HG02610 (cell line): ENCODE measurements around the gene PSMD11.

ENCODE experiments used
- ATAC-seq: cut with Tn5 transposase; IDR thresholded peaks from one replicate; pipeline ENCODE4 v1.9.1; 2021; ENCODE audit warnings: mild to moderate bottlenecking, moderate library complexity; ENCODE audit not compliant: unreplicated experiment

The PSMD11 gene

DNA sequence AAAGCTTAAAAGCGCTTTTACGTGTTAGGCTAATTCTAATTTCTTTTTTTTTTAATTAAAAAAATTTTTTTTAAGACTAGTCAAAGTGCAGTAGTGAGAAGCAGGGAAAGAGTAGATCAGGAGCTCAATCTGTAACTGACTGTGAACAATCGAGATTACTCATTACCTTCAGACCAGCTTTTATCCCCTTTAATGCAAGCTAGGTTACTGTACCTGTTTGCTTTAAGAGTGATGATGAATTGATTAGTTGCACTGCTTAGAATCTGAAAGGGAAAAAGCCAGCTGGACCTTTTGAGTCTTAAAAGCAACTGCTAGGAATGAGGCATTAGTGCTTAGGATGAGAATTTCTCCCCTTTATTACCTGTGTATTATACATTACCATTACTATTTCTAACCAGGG lies 19.0 kb downstream of the PSMD11 start:
- no peak for ATAC-seq

DNA sequence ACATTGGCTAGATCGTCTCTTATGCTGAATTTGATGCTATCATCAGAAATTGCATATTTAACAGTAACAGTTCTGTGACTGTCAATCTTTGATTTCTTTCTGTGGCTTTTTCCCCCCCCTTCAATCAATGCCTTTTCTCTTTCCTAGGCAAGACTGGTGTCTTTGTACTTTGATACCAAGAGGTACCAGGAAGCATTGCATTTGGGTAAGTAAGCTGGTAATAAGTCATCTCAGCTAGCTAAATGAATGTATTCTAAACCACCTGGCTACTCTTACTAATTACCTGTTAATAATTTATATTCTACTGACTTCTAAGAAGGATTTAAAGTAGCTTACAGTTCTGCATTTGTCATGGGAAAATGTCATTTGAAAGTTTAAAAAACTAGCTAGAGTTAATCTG lies 20.1 kb downstream of the PSMD11 start:
- ATAC-seq = no peak

DNA sequence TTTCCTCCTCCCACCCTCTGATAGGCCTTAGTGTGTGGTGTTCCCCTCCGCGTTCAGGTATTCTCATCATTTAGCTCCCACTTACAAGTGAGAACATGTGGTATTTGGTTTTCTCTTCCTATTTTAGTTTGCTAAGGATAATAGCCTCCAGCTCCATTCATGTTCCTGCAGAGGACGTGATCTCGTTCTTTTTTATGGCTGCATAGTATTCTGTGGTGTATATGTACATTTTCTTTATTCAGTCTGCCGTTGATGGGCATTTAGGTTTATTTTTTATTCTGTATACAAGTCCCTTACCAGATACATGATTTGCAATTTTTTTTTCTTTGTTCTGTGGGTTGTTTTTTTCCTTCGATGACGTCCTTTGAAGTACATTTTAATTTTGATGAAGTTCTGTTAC lies 23.6 kb downstream of the PSMD11 start:
- ATAC-seq = no peak

DNA sequence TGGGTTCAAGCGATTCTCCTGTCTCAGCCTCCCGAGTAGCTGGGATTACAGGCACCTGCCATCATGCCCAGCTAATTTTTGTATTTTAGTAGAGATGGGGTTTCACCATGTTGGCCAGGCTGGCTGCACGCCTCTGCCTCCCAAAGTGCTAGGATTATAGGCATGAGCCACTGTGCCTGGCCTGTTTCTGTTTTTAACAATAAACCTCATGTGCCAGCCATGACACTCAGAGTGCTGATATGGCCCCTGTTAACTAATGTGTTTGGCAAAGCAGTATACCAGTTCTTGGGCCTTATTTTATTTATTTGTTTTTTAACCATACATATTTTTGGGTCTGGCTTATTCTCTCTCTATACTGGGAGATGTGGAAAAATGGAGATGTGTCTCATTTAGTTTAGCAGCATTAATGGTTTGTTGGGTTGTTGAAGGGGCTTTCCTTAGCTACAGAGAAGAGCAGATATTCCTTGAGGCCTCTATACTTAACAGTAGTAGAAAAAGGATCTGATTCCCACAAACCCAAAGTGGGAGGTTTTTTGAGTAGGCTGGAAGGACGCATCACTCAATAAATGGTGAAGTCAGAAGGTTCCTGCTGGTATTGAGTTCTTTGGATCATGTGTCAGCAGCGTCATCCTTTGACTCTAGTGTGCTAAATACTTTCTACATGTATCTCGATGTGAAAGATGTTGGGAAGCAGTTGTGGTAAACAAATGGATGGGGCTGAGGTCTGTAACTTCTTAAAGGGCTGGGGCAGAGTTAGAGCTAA lies 26.3 kb downstream of the PSMD11 start:
- ATAC-seq = no peak

DNA sequence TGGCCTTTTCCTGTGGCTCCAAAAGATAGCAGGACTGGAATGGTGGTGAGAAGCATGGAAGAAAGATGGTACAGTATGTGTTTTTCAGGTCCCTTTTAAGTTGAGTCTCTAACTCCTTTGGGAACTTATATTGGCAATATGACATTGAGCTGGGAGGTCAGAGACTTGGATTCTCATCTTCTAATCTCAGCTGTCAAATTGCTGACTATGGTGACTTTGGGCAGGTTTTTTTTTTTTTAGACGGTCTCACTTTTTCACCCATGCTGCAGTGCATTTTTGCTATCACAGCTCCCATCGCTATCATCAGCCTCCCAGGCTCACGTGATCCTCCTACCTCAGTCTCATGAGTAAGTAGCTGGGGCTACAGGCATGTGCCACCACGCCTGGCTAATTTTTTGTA lies 27.3 kb downstream of the PSMD11 start:
- ATAC-seq = no peak

DNA sequence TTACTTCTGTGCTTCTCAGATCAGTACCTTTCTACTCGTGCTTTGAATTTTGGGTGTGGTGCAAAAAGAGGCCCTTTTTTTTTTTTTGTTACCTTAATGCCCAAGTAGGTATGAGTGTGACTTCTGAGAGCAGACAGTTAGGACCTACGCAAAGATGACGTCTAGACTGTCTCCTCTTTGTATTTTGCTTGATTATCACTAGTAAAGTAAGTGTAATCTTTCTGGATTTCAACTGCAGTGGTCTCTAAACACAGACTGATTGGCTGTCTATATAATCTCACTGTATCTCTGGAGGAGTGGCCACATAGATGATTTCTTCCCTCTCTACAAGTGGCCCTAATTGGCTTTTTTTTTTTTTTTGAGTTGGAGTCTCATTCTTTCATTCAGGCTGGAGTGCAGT lies 30.9 kb downstream of the PSMD11 start:
- ATAC-seq = no peak

DNA sequence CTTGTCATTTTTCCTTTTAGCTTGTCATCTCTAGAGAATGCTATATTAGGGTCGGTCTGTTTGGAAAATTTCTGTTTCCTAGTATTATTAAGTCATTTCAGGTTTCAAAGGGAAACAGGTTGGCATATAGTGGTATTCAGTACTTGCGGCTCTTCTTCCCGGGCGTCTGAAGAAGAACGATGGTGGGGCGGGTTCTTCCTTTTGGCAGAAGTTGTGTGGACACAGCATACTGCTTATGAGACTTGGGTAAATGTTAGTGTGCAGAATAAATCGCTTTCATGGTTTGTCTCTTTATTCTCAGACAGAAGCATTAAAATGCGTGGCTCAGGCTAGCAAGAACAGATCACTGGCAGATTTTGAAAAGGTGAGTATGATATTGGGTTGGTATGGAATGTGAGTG lies 32.9 kb downstream of the PSMD11 start:
- ATAC-seq = no peak

DNA sequence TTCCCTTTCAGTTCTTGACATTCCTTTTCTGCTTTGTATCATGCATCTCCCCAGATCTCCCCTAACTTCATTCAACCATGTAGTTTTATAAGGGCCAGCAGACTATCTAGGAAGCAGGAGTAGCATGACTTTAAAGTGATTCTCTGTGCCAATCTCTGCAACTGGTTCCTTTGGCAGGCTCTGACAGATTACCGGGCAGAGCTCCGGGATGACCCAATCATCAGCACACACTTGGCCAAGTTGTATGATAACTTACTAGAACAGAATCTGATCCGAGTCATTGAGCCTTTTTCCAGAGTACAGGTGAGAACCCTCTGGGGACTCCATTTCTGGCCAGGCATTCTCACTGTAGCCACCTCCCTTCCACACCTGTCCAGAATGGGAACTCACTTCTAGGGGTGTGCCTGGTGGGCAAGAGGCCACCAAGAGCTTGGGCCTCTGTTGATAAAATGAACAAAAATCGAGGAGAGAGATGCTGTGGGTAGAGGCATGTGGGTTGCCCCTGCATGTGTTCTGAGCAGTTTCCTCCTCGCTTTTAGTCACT lies 34.8 kb downstream of the PSMD11 start:
- ATAC-seq = no peak

DNA sequence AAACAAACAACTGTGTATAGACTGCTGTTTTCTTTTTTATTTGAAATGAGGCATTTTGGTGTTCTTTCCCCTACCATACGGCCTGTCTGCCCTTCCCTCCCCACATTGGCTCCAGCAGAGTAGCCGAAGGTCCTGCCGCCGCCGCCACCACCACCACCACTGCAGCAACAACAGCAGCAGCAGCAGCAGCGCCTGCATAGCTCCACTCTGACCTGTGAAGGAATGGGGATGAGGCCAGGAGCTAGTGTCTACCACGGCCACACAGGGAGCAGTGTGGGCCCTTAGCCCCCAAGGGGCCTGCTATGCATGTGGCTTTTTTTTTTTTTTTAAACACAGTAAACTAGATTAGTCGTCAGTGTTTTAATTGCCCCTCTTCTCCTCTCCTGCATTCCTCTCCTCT lies 36.9 kb downstream of the PSMD11 start:
- no peak for ATAC-seq

DNA sequence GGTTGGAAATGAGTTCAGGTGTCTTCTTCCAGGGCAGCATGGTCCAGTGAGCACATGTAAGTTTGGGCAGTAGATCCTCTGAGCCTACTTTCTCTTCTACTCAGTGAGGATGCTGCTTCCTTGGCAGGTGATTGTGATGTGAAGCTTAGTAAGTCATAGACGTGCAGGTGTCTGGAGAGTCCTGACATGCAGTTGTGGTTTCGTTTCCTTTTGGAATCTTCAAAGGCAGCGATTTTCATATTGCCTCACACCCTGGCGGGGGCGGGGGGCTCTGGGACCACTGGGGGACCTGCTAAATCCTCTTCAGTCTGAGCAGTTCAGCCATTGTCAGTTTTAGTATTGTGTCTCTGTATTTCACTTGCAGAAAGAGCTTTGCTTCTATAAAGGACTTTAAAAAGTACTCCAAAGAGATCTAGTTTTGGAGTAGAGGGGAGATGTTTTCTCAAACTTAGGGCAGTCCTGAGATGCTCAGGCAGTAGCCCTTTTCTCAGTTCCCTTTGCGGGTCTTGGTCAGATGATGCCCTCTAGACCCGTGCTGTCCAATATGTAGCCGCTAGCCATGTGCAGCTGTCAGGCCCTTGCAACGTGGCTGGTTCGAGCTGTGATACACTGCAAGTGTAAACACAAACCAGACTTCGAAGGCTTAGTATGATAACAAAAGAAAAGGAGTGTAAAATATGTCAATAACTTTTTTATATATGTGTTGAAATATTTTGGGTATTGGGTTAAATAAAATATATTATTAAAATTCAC lies 38.4 kb downstream of the PSMD11 start:
- ATAC-seq = no peak

DNA sequence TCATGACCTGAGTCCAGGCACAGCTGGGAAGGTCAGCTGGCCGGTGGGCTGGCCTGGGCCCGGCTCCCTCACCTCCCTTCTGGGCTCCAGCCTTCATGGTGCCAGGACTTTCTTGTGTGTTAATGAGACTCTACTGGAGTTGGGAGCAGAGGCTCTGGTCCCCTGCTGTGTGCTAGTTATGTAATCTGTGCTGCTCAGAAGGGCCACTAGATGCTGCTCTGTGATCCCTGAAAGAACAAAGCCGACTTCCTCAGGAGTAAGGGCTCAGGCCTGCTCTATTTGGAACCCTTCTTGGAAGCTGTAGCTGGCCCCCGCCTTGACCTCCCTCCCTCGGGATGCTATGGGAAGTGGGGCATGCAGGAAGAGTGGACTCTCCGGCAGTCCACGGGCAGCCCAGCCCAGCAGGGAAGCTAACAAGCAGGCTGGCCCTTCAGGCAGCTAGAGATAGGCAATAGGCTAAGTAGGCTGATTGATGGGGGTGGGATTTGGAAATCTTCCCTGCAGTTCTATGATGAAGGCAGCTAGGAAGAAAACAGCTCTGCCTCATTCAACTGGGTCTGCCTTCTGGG lies 39.2 kb downstream of the PSMD11 start:
- ATAC-seq = no peak

DNA sequence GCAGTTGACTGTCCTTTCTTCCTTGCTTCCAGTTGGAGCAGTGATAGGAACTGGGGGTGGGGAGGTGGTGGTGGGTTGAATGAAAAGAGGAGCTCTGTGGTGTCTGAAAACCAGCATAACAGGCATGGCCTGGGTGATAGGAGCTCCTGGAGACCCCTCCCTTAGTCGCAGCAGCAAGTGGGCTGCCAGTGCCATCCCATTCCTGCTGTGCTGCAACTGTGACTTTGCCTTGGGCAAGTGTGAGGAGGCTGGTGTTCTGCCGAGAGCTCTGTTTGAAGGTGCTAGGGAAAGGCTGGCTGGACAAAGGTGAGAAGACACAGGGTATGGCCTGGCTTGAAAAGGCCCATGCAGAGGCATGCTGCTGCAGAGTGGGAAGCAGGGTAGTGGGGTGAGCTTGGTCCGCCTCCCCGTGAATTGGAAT lies 39.7 kb downstream of the PSMD11 start:
- no peak for ATAC-seq

DNA sequence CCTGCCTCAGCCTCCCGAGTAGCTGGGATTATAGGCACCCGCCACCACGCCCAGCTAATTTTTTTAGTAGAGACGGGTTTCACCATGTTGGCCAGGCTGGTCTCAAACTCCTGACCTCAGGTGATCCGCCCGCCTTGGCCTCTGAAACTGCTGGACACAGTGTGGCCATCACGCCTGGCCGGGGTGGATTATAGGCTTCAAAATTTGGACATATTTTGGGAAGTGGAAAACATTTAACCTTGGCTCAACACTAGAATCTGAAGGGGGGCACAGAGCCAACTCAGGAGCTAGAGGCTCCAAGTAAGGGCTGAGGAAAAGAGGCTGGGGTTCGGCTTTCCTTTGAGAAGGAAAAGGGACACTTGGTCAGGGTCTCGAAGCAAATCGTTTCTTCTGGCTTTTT lies 40.3 kb downstream of the PSMD11 start:
- no peak for ATAC-seq

DNA sequence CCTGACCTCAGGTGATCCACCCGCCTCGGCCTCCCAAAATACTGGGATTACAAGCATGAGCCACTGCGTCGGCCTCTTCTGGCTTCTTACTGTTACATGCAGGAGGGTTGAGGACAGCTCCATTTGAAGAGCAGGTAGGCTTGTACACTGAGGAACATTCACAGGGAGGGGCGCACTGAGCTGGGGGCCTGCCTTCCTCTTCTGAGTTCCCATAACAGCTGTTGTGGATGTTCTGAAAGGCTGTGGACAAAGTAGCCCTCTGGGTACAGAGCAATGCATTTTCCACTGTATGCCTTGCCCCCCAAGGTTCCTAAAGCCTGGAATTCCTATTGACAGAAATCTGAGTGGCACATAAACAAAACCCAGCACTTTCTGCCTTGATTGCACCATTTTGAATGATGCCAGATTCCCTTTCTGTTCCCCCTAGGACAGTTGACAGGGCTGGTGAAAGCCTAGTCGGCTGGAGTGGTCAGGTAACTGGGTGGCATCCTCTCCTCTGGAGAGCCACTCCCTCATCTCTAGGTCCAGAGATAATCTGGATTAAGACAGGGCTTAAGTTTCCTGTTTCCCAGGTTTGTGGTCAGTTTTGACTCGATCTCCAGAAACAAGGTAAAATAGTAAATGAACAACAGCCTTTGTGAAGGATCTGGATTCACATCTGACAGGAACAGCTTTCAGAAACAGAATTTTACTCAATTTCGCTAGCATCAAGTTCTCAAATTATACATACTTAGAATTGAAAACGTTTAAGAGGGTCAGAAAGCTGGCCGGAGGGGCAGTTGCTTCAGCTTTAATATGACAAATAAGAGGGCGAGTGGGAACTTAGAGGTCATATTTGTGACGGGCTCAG lies 41.2 kb downstream of the PSMD11 start:
- no peak for ATAC-seq

DNA sequence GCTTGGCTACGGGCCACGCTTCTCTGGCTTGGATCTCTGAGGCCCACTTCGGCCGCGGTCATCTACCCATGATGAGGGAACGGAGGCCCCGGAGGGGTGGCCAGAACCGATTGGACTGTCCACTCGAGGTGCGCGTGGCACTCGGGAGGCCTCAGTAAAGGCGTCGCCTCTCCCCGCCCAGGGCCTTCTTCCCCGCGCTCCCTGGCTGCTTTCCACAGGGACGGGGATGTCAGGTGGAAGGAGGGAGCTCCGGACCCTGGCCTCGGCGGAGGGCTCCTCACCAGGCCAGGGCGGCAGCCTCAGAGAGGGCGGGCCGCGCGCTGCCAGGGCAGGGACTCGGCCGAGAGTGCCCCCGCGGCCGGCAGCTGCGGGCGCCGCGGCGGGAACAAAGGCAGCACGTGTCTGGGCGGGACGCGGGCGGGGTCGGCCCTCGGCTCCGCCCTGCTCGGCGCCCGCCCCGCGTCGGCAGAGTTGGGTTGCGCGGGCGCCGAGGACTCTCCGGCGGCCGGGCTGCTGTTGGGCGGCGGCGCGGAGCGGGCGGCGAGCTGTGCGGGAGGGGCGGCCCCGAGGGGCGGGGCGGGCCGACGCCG lies 41.9 kb downstream of the PSMD11 start:
- peak; percentile 46 for ATAC-seq

DNA sequence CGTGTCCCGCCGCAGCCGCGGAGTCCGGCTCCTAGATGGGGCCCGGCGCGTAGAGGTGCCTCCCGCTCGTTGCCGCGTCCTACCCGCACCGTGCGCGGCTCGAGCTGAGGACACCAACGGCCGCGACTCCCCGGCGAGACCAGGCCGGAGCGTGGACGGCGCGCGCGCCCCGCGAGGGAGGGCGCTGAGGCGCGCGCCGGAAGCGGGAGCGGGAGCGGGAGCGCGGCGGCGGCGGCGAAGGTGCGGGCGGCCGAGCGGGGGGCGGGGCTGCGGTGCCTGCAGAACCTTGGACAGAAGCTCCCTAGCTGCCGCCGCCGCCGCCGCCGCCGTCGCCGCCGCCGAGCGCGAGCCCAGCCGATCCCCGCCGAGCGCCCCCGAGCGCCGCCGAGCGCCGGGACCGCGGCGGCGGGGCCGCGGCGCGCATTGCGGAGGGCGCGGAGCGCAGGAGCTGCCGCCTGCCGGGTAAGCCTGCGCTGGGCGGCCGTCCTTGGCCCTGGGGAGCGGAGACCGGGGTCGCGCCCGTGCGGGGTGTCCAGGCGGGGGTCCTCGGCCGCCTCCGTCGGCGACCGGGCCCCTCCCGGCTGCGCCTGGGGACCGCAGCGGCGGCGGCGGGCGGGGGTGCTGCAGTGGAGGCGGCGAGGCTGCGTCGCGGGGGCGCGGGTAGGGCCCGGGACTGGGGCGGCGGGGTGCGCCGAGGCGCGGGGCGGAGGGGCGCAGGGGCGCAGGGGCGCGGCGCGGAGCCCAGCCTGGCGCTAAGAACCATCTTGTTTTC lies 42.6 kb downstream of the PSMD11 start, which contains the start of gene CDK5R1:
Gene CDK5R1 (plus strand): TSS at position 293 of the 772 bp plus-strand sequence. CDS start 628 bp downstream, outside the sequence.
- peak; percentile 48 for ATAC-seq

DNA sequence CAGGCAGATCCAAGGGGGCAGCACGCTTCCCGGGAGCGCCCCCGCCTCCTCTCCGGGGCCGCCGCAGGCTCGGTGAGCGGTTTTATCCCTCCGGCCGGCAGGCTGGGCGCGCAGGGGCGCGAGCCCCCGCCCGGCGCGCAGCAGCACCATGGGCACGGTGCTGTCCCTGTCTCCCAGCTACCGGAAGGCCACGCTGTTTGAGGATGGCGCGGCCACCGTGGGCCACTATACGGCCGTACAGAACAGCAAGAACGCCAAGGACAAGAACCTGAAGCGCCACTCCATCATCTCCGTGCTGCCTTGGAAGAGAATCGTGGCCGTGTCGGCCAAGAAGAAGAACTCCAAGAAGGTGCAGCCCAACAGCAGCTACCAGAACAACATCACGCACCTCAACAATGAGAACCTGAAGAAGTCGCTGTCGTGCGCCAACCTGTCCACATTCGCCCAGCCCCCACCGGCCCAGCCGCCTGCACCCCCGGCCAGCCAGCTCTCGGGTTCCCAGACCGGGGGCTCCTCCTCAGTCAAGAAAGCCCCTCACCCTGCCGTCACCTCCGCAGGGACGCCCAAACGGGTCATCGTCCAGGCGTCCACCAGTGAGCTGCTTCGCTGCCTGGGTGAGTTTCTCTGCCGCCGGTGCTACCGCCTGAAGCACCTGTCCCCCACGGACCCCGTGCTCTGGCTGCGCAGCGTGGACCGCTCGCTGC lies 43.3 kb downstream of the PSMD11 start:
- peak; percentile 25 for ATAC-seq

DNA sequence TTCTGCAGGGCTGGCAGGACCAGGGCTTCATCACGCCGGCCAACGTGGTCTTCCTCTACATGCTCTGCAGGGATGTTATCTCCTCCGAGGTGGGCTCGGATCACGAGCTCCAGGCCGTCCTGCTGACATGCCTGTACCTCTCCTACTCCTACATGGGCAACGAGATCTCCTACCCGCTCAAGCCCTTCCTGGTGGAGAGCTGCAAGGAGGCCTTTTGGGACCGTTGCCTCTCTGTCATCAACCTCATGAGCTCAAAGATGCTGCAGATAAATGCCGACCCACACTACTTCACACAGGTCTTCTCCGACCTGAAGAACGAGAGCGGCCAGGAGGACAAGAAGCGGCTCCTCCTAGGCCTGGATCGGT lies 43.9 kb downstream of the PSMD11 start:
- ATAC-seq = no peak

DNA sequence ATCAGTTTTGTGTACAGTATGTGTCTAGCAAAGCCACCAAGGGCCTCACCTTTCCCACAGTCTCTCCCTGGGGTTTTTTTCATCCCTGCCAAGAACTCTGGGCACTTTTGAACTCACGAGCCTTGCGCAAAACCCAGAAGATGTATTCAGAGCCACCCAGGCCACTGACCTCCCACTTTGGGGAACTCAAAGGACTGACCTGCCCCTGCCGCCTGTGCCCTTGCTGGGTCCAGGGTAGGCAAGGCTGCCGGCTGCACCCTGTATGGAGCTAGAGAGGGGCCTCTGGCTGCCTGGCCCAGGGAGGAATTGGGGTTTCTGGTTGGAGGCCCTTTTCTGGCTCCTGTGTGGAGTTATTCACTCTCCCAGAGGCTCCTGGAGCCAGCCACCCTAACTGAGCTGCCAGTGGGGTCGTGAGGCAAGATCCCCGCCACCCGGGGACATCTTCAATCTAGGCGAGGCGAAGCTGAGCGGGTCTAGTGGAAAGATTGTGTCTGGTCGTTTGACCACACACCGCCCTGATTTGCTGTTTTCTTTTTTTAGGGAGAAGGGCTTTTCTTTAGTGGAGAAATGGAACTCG lies 44.4 kb downstream of the PSMD11 start:
- ATAC-seq = no peak
